NCI-H146 treated with DMSO at 0.1 percent for 48 hours (cell line): Measurements from ENCODE around the gene PWWP2A.

Experiments
- DNase-seq: peaks from one replicate; lab custom pipeline; 2025; ENCODE audit not compliant: unreplicated experiment; lab: John Stamatoyannopoulos, UW

PWWP2A gene

DNA sequence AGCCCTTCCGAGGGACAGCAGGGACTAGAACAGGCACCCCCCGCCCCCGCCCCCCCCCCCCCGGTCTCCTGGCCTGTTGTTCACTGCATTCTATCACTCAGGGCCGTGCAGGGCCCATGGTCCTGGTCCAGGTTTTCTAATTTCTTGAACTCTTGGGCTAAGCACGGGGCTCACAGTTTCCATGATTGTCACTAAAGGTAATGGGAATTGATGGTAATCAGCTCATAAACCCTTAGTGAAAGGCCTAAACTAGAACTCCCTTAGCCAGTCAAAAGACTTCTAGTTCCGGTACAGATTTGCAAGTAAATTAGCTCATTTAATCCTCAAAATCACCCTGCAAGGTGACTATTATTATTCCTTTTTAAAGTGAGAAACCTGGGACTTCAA, 14.7 kb upstream of the PWWP2A start:
- no peak for DNase-seq

DNA sequence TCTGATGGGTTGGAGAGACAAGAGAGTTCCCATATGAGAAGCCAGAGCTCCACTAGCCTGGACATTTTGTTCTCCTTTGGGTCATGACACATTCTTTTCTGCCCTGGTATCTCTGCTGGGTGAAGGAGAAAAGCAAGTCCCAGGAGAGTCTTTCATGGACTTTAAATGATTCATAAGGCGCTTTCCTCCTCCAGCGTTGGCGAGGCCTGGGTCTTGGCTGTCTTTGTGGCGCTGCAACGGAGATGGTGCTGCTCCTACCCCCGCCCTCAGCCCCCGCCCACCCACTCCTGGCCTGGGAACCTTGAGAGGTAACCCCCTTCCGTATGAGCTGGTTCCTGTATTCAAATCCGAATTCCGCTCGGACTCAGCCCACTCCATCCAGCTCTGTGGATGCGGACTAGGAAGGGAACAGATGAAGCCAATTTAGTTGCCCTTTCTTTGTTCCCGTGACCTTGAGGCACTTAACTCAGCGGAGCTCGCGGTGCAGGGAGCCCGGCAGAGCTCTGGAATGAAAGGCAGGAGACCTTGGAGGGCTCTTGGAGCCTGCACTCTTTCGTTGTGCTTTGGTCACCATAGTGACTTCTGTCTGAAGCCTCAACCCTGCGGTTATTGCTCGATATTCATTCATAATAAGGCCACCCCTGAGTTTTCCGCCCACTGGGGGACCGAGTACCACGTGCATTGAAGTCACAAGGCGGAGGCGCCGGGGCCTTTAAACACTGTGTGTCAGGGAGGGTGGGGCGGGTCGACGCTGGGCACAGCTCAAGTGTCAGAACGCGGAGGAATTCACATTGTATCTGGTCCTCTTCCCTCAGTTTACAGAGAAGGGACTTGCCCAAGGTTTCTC, 14.0 kb upstream of the PWWP2A start:
- DNase-seq: no peak

DNA sequence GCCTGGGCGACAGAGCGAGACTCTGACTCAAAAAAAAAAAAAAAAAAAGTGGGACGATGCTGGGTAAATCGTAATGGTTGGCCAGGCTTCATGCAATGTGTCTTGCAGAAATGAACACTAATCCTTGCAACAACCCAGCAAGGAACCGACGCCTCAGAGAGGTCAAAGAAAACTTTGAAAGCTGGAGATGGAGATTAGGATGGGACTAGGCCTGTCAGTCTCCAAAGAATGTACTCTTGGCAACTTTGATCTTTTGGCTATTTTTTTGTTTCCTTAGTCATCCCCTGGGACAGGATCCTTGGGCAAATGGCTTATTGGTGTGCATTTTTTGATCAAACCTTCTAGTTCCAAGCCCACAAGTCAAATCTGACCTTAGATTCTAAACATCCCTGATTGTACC, 10.6 kb upstream of the PWWP2A start:
- no peak for DNase-seq

DNA sequence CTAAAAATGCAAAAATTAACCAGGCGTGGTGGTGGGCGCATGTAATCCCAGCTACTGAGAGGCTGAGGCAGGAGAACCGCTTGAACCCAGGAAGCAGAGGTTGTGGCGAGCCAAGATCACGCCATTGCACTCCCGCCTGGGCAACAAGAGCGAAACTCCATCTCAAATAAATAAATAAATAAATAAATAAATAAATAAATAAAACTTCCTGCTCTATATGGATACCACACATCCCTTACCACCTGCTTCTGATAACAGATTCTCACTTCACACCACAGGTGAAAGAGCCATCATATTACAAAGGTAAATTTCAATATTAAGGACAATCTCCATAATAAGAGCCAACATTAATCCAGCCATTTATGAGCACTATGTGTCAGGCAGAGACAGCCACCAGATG, 9.4 kb upstream of the PWWP2A start:
- DNase-seq: no peak

DNA sequence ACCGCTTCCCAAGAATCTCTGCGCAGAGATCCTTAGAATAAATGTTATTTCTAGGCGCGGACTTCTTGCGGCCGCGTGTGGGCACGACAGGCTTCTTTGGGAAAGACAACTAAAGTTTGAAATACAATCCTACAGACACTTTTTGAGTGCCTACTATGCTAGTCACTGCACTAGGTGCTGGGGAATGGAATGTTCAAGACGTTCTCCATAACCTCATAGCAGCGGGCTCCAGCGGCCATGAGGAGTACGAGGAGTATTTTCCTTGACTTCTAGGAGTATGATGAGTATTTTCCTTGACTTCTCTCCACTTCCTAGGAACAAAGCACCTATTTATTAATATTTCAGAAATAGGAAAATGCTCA, 636 bp upstream of the PWWP2A start:
- DNase-seq: no peak

DNA sequence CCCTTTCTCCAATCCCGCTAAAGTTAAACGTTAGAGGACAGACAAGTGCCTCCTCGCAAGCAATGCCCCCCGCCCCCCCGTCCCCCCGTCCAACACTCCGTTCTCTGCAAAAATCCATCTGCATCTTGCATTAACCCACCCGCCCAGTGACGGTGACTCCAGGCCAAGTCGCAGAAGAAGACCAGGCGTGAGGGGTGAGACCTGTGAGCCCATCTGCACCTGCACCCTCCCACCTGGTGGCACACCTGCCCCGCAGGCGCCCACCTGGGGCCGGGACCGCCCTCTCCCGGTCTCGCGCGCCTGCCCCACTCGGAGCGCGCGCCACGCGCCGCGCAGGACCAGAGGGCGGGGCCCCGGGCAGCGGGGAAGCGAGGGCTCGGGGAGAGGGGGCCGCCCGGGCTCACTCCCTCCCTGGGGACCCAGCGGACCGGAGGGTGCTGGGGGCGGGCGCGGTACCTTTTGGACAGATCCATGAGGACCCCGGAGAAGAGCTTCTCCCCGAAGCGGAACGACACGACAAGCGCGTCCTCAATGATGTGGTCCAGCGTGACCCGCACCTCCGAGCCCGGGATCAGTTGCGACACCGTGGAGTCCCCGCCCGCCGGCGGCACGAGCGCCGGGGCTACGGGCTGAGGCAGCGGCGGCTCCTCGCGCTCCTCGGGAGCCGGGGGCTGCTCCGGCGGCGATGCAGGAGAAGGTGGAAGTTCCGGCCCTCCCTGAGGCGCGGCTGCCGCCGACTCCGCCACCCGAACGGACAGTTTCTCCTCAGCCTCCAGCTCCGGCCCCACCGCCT, 705 bp downstream of the PWWP2A start:
- peak; percentile 51 for DNase-seq

DNA sequence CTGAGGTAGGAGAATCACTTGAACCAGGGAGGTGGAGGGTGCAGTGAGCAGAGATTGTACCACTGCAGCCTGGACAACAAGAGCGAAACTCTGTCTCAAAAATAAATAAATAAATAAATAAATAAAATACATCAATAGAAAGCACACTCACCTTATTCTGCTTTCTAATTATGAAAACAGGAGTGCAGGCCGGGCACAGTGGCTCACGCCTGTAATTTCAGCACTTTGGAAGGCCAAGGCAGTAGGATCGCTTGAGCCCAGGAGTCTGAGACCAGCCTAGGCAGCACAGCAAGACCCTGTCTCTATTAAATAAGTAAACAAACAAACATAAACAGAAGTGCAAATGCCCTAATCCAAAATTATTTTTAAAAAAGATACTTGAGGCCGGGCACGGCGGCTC, 2.3 kb downstream of the PWWP2A start:
- DNase-seq: no peak

DNA sequence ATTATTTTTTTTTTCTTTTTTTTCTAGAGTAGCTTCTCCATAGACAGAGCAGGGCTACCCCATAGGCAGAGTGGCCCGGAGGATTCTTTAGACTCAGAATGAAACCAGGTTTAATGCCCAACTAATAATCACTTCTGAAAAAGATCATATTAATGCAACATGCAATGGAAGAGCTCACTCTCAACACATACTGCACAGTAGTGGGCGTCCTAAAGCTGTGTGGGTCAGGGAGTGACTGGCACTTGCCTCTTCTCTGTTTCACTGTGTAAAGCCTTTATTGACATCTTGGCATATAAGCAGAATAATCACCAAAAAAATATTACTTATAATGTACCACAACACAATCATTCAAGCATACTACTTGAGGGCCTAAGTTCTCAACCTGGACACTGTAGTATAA, 11.1 kb downstream of the PWWP2A start:
- DNase-seq: no peak

DNA sequence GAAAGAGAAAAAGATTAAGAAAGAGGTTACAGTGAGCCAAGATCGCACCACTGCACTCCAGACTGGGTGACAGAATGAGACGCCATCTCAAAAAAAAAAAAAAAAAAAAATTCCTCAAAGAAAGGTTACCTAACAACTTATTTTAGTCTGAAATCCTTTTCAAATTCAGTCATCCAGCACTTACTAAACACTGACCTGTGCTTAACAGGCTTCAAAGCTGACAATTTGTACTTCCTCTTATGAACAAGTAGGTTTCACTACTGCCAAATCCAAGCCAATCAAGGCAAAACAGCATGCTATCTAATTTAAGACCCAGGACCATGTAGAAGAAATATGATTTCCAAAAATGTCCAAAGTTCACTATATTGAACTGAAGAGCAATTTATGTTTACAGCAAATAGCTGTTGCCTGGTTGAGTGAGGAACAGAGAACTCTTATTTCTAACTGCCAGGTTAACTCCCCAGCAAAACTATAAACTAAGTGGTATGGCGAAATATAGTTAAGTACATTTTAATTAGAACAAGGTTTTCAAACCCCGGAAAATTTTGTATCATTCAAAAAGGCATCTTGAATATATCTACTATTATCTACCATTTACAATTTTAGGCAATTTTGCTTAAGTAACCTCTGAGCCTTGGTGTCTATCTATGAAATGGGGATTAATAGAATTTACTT, 13.4 kb downstream of the PWWP2A start:
- DNase-seq: no peak

DNA sequence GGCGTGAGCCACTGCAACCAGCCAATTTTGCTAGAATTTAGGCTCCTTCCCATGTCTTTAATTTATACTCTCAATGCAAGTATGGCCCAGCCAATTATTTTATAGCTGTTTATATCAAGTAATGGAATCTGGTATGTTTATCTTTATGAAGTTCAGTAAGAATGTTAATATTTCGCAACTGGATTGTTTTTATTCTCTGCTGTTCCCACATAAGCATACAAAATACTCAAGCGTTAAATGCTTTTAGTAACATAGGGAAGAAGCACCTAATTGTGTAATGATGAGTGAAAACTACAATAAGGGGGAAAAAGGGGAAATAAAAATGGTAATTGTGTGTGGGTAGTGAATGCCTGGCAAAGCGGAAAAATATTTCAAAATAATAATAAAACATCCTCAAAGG, 21.3 kb downstream of the PWWP2A start:
- DNase-seq: no peak

DNA sequence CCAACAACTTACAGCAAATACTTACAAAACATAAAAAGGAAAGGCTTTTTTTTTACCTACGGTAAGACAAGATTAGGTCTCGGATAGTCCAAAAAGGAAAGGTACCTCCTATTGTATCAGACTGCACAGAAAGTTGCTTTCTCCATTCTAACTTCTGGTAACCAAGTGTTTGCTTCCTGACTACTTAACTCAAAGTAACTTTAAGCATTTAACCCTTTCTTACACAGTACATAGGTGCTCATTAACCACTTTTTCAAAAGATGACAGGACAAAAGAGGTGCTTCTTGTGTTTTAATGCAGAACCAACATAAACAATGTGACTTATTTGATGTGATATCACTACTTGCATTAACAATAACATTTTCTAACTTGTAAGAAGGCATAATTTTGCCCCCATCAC, 23.1 kb downstream of the PWWP2A start:
- DNase-seq: no peak

DNA sequence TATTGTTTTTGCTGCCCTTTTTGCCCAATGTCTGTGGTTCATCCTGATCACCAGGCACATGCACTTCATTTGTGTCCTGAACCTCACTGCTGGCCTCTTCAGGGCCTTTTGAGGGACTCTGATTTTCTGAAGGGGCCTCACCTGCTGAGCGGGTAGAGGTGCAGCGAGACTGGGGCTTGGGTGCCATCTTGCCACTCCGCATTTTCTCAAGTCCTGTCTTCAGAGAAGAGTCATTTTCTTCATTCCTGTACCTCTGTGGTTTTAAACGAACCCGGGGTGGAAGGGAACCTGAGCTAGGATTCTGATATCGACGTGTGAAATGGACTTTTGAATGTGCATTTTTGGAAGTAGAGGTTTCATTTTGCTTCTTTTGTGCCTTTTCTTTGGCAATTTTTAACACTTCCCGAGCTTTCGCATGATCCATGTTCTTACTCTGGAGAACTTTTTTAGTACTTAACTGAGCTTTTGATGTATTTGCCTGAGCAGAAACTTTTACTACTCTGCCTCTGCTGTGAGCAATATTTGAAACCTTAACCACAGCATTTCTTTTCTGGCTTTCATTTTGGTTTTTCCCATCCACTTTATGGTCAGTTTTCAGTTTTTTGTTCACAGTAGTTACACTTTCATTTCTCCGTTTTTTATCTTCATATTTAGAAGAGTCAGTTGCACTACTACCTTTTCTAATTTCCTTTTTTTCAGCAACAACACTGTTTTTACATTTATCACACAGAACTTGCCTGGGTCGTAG, 26.1 kb downstream of the PWWP2A start:
- no peak for DNase-seq

DNA sequence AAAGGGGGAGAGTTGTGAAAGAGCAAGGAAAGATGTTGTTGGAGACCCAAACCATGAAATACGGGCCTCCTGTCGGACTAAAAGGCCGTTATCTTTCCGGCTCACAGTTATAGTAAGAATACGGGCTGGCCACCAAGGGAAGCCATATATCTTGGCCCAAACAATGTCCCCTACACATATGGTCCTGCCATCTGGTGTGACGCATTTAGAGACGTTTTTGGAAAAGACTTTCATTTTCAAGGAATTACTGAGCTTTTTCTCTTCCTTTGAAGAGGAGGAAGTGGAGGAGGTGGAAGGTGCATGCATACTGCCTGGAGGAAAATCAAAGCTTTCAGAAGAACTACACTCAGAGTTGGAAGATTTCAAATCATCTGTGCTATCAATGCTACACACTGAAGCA, 26.7 kb downstream of the PWWP2A start:
- no peak for DNase-seq

DNA sequence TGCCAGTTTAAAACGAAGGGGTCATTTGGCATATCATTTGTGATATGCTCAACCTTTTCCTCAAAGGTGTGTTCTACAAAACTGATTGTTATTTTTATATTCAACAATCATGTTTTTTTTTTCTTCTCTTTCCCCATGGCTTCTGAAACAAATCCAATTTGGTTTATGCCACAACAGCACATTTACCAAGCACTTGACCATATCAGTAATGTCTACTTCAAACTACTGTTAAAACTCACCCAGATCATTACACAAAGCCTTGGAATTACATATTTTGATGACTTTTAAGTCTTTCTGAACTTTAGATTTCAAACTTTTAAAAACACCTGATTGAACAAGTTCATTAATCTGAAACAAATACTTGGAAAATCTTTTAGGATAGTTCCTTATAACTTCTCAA, 29.2 kb downstream of the PWWP2A start:
- no peak for DNase-seq

DNA sequence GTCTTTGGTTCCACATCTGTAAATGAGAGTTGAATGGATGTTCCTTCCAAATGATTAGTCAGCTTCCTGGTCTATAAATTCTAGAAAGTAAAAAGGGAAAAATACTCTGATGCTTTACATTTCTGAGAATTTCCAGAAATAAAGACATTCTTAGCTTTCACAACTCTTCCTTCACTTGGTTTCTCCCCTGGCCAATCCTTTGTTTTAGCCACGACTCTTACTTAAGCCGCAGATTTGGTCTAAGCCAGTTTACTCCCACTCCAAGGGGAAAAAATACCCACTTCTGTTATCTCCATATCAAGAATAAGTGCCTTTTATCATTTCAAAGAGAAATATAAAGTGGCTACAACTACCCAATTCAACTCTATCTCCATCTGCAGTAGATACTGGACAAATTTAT, 29.7 kb downstream of the PWWP2A start:
- DNase-seq: no peak

DNA sequence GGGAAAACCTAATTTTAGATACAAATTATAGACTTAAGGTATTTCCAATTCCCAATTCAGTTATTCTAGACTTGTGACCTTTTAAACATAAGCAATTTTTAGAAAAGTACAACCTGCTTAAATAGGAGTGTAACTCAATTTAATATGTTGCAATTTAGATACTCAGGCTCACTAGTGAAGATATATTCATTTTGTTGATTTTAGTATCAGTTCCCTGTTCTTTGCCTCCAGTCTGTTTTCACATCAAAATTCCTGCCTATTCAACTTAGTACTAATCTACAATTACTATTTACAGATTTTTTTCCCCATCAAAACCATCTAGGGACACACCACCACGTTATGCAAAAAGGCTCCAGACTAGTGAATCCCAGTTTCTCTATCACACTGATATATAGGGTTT, 30.4 kb downstream of the PWWP2A start:
- DNase-seq: no peak

DNA sequence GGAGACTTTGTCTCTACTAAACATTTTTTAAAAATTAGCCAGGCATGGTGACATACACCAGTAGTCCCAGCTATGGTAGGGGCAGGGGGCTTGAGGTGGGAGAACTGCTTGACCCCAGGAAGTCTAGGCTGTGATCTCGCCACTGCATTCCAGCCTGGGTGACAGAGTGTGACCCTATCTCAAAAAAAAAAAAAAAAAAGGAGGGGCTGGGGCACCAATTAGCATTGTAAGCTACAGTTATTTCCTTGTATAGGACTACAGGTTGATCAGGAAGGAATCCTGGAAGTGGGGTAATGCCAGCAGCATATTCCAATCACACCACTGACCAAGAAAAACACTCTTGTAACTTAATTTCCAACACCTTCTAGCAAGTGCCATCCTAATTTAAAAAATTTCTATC, 32.1 kb downstream of the PWWP2A start:
- DNase-seq: no peak

DNA sequence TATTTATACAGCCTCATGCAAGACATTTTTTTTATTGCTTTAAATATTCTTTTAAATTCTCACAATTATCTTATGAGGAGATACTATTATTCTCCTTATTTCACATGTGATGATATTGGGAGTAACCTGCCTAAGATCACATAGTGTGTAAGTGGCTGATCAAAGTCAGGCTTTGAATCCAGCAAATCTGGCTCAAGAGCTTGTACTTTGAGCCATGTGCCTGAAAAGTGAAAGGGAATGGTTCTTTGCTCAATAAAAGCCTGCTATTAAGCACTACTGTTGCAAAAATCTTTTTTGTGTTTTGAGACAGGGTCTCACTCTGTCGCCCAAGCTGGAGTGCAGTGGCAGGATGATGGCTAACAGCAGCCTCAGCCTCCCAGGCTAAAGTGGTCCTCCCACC, 35.1 kb downstream of the PWWP2A start:
- no peak for DNase-seq

DNA sequence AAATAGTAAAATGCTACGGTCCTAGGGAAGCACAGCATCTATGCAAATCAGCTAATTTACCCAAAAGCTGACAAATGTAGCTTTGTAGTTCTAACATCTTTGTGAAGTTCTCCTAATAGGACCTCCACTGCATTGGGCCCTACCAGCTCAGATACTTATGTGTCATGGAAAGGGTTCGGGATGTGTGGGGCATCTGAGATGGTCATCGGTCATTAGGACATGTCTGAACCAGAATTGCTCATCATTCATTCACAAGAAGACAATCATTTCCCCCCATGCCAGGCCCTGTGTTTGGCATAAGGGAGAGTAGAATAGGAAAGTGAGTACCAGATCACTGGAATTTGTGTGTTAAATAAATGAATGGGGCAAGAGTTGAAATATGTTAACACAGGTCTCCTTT, 35.7 kb downstream of the PWWP2A start:
- DNase-seq: no peak

DNA sequence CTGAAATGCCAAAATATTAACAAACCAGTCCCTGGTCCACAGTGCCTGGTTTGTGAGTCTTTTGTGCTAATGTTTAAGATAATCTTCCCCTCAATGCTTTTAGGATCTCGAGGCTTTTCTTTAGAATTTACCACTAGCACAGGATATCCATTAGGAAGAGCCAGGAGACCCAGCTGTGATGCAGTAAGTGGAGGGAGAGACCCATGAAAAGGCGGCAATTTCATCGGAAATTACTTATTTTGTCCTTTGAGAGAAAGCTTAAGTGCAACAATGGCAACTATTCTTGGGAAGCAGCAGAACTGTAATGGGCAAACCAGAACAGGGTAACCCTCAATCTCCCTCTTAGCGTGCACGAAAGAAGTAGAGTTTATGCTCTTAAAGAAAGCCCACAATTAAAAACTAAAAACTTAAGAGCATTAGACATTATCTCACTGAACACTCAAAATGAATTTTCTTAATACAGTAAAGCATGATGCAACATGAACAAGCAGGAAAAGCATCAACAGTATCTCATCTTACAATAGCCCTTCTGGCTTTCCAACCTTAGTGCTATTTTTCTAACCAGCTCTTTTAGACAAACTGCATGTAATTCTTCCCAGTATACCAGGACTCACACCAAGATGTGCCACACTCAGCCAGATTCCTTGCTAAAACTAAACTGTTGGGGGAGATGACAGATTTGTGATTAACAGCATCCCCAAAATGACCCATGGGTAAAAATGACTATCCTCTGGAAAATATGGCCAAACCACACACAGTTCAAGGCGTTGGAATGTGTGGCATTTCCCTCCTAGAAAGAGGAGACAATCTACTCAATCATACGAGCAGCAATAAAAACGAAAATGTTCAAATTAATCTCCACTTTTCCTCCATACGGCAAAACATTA, 36.4 kb downstream of the PWWP2A start:
- no peak for DNase-seq
